ENCODE measurements around the gene PCDHGA12. TPM values are rescaled to one million over a fixed set of nuclear protein-coding genes. Genes with fewer than 3 reads are reported as not detected.

PCDHGA12 gene
- total and polyA plus RNA-seq, 2 of the 8 experiments (the other 6 are each of a cell fraction or from before 2014, with no cell fraction given): 0.88 to 1.3 TPM

DNA sequence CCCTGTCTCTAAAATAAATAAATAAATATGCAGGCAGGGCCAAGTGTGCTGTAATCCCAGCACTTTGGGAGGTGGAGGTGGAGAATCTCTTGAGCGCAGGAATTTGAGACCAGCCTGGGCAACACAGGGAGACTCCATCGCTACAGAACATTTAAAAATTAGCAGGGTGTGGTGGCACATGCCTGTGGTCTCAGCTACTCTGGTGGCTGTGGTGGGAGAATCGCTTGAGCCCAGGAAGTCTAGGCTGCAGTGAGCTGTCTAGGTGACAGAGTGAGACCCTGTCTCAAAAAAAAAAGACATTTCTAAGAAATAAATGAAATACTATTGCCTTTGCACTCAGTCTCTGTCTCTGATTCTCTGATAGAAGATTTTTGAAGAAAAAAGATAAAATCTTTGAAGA, 18.7 kb upstream of the PCDHGA12 start (continued):
- TF ChIP-seq ZNF274 (IDR thresholded peaks at IDR 0.05; ENCODE audit: borderline replicate concordance, extremely low read depth, low read length): no peak
- no peak for TF ChIP-seq YY1 (IDR thresholded peaks at IDR 0.05; ENCODE audit: low read depth, low read length)
- TF ChIP-seq, protein P1, sequence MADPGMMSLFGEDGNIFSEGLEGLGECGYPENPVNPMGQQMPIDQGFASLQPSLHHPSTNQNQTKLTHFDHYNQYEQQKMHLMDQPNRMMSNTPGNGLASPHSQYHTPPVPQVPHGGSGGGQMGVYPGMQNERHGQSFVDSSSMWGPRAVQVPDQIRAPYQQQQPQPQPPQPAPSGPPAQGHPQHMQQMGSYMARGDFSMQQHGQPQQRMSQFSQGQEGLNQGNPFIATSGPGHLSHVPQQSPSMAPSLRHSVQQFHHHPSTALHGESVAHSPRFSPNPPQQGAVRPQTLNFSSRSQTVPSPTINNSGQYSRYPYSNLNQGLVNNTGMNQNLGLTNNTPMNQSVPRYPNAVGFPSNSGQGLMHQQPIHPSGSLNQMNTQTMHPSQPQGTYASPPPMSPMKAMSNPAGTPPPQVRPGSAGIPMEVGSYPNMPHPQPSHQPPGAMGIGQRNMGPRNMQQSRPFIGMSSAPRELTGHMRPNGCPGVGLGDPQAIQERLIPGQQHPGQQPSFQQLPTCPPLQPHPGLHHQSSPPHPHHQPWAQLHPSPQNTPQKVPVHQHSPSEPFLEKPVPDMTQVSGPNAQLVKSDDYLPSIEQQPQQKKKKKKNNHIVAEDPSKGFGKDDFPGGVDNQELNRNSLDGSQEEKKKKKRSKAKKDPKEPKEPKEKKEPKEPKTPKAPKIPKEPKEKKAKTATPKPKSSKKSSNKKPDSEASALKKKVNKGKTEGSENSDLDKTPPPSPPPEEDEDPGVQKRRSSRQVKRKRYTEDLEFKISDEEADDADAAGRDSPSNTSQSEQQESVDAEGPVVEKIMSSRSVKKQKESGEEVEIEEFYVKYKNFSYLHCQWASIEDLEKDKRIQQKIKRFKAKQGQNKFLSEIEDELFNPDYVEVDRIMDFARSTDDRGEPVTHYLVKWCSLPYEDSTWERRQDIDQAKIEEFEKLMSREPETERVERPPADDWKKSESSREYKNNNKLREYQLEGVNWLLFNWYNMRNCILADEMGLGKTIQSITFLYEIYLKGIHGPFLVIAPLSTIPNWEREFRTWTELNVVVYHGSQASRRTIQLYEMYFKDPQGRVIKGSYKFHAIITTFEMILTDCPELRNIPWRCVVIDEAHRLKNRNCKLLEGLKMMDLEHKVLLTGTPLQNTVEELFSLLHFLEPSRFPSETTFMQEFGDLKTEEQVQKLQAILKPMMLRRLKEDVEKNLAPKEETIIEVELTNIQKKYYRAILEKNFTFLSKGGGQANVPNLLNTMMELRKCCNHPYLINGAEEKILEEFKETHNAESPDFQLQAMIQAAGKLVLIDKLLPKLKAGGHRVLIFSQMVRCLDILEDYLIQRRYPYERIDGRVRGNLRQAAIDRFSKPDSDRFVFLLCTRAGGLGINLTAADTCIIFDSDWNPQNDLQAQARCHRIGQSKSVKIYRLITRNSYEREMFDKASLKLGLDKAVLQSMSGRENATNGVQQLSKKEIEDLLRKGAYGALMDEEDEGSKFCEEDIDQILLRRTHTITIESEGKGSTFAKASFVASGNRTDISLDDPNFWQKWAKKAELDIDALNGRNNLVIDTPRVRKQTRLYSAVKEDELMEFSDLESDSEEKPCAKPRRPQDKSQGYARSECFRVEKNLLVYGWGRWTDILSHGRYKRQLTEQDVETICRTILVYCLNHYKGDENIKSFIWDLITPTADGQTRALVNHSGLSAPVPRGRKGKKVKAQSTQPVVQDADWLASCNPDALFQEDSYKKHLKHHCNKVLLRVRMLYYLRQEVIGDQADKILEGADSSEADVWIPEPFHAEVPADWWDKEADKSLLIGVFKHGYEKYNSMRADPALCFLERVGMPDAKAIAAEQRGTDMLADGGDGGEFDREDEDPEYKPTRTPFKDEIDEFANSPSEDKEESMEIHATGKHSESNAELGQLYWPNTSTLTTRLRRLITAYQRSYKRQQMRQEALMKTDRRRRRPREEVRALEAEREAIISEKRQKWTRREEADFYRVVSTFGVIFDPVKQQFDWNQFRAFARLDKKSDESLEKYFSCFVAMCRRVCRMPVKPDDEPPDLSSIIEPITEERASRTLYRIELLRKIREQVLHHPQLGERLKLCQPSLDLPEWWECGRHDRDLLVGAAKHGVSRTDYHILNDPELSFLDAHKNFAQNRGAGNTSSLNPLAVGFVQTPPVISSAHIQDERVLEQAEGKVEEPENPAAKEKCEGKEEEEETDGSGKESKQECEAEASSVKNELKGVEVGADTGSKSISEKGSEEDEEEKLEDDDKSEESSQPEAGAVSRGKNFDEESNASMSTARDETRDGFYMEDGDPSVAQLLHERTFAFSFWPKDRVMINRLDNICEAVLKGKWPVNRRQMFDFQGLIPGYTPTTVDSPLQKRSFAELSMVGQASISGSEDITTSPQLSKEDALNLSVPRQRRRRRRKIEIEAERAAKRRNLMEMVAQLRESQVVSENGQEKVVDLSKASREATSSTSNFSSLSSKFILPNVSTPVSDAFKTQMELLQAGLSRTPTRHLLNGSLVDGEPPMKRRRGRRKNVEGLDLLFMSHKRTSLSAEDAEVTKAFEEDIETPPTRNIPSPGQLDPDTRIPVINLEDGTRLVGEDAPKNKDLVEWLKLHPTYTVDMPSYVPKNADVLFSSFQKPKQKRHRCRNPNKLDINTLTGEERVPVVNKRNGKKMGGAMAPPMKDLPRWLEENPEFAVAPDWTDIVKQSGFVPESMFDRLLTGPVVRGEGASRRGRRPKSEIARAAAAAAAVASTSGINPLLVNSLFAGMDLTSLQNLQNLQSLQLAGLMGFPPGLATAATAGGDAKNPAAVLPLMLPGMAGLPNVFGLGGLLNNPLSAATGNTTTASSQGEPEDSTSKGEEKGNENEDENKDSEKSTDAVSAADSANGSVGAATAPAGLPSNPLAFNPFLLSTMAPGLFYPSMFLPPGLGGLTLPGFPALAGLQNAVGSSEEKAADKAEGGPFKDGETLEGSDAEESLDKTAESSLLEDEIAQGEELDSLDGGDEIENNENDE (IDR thresholded peaks at IDR 0.05; ENCODE audit: insufficient replicate concordance, low read length): no peak
- no peak for TF ChIP-seq ASH2L (IDR thresholded peaks at IDR 0.05; ENCODE audit: low read length)
- TF ChIP-seq, protein P2, sequence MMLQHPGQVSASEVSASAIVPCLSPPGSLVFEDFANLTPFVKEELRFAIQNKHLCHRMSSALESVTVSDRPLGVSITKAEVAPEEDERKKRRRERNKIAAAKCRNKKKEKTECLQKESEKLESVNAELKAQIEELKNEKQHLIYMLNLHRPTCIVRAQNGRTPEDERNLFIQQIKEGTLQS (IDR thresholded peaks at IDR 0.05; ENCODE audit: insufficient read depth, low read depth, low read length): no peak
